GM21528 (cell line): Measurements from ENCODE around the gene USP28.

Source experiments
- ATAC-seq: cut with Tn5 transposase; IDR thresholded peaks from one replicate; pipeline ENCODE4 v1.9.1; 2021; ENCODE audit warnings: mild to moderate bottlenecking, moderate library complexity; ENCODE audit not compliant: unreplicated experiment, low FRiP score

USP28 gene

GRCh38 chr11:113876798-113877669, 1.7 kb upstream of the USP28 start:
- ATAC-seq, result no peak

- no peak for ATAC-seq
Measured at GRCh38 chr11:113876074-113876797, 864 bp upstream of the USP28 start.

GRCh38 chr11:113874581-113875233, 665 bp downstream of the USP28 start:
- ATAC-seq, result peak; percentile 44

- ATAC-seq, result no peak
Measured at GRCh38 chr11:113874096-113874495, 1.3 kb downstream of the USP28 start.

- ATAC-seq, result no peak
Measured at GRCh38 chr11:113873236-113873626, 2.1 kb downstream of the USP28 start.

GRCh38 chr11:113871336-113871735, 4.0 kb downstream of the USP28 start:
- no peak for ATAC-seq

GRCh38 chr11:113867843-113868503, 7.4 kb downstream of the USP28 start:
- no peak for ATAC-seq

GRCh38 chr11:113865873-113866272, 9.5 kb downstream of the USP28 start:
- no peak for ATAC-seq

GRCh38 chr11:113864410-113864809, 11.0 kb downstream of the USP28 start:
- ATAC-seq, result no peak

GRCh38 chr11:113862435-113862834, 12.9 kb downstream of the USP28 start:
- no peak for ATAC-seq

GRCh38 chr11:113859665-113860064, 15.7 kb downstream of the USP28 start:
- ATAC-seq, result no peak

- ATAC-seq, result no peak
Measured at GRCh38 chr11:113856966-113857759, 18.2 kb downstream of the USP28 start.

GRCh38 chr11:113855803-113856202, 19.6 kb downstream of the USP28 start:
- no peak for ATAC-seq

GRCh38 chr11:113850188-113850587, 25.2 kb downstream of the USP28 start:
- no peak for ATAC-seq

- no peak for ATAC-seq
Measured at GRCh38 chr11:113849713-113850112, 25.7 kb downstream of the USP28 start.

- no peak for ATAC-seq
Measured at GRCh38 chr11:113847580-113847979, 27.8 kb downstream of the USP28 start.

GRCh38 chr11:113847111-113847510, 28.3 kb downstream of the USP28 start:
- no peak for ATAC-seq

- ATAC-seq, result no peak
Measured at GRCh38 chr11:113841691-113842090, 33.7 kb downstream of the USP28 start.

- peak; percentile 42 for ATAC-seq
Measured at GRCh38 chr11:113840932-113841664, 34.3 kb downstream of the USP28 start.
